ENCODE measurements around the gene TPBGL. TPM values are rescaled to one million over a fixed set of nuclear protein-coding genes. Genes with fewer than 3 reads are reported as not detected.

Gene TPBGL
- total RNA-seq, 1 donor = not detected

GRCh38 chr11:75268626-75269366 is 28.2 kb downstream of the TPBGL start:
- no peak for TF ChIP-seq CTCF (IDR thresholded peaks at IDR 0.05; ENCODE audit: extremely low read depth, low read depth, low read length)
- Histone ChIP-seq H3K4me1 (ENCODE audit: insufficient read depth, low read length) (no peaks in the 10 kb centered on the region), H3K79me2 (ENCODE audit: insufficient read depth, low read length) (no peaks in the 10 kb centered on the region)

GRCh38 chr11:75269367-75269660 is 28.7 kb downstream of the TPBGL start:
- H3K36me3 ChIP-seq (ENCODE audit: insufficient read depth, low read length) = no peaks in the 10 kb centered on the region
- no peaks in the 10 kb centered on the region for H3K4me1 ChIP-seq (ENCODE audit: insufficient read depth, low read length)
- H3K4me3 ChIP-seq (ENCODE audit: insufficient read depth, low read length) = no peak overlapping the region
- H3K9me3 ChIP-seq (ENCODE audit: low read depth, low read length) = no peaks in the 10 kb centered on the region
- no peak overlapping the region for H2AFZ ChIP-seq (ENCODE audit: low read length)
- H4K20me1 ChIP-seq (ENCODE audit: insufficient read depth, low read length) = no peaks in the 10 kb centered on the region
- no peak overlapping the region for H3K27ac ChIP-seq (ENCODE audit: low read depth, low read length)
- H3K27me3 ChIP-seq (ENCODE audit: insufficient read depth, low read length) = no peaks in the 10 kb centered on the region
- no peak overlapping the region for H3K4me2 ChIP-seq (ENCODE audit: insufficient read depth, low read length)
- H3K79me2 ChIP-seq (ENCODE audit: insufficient read depth, low read length) = no peaks in the 10 kb centered on the region
- DNase-seq (ENCODE audit: insufficient read length, low spot score, missing footprints) = peak; percentile 10
- no peak for TF ChIP-seq CTCF (IDR thresholded peaks at IDR 0.05; ENCODE audit: extremely low read depth, low read depth, low read length)

More at GRCh38 chr11:75268626-75269366, 28.2 kb downstream of the TPBGL start:
- H2AFZ ChIP-seq (ENCODE audit: low read length) = no peak overlapping the region
- no peaks in the 10 kb centered on the region for H3K27me3 ChIP-seq (ENCODE audit: insufficient read depth, low read length)
- no peaks in the 10 kb centered on the region for H3K36me3 ChIP-seq (ENCODE audit: insufficient read depth, low read length)
- H3K9me3 ChIP-seq (ENCODE audit: low read depth, low read length) = no peaks in the 10 kb centered on the region
- peak; percentile 41 for DNase-seq (ENCODE audit: insufficient read length, low spot score, missing footprints)
- no peak overlapping the region for H3K4me2 ChIP-seq (ENCODE audit: insufficient read depth, low read length)
- no peaks in the 10 kb centered on the region for H4K20me1 ChIP-seq (ENCODE audit: insufficient read depth, low read length)
- H3K27ac ChIP-seq (ENCODE audit: low read depth, low read length) = no peak overlapping the region
- H3K4me3 ChIP-seq (ENCODE audit: insufficient read depth, low read length) = no peak overlapping the region

GRCh38 chr11:75269896-75270295 is 29.3 kb downstream of the TPBGL start:
- TF ChIP-seq CTCF (IDR thresholded peaks at IDR 0.05; ENCODE audit: extremely low read depth, low read depth, low read length) = no peak
- no peaks in the 10 kb centered on the region for H3K36me3 ChIP-seq (ENCODE audit: insufficient read depth, low read length)

GRCh38 chr11:75270896-75271418 is 30.4 kb downstream of the TPBGL start:
- peak; percentile 55 for TF ChIP-seq CTCF (IDR thresholded peaks at IDR 0.05; ENCODE audit: extremely low read depth, low read depth, low read length)
- H3K27me3 ChIP-seq (ENCODE audit: insufficient read depth, low read length) = no peaks in the 10 kb centered on the region
- H3K4me2 ChIP-seq (ENCODE audit: insufficient read depth, low read length) = no peak overlapping the region
- no peak overlapping the region for H3K27ac ChIP-seq (ENCODE audit: low read depth, low read length)
- no peaks in the 10 kb centered on the region for H3K9me3 ChIP-seq (ENCODE audit: low read depth, low read length)
- H4K20me1 ChIP-seq (ENCODE audit: insufficient read depth, low read length) = no peaks in the 10 kb centered on the region
- H3K79me2 ChIP-seq (ENCODE audit: insufficient read depth, low read length) = no peaks in the 10 kb centered on the region
- DNase-seq (ENCODE audit: insufficient read length, low spot score, missing footprints) = peak; percentile 83
- no peaks in the 10 kb centered on the region for H3K36me3 ChIP-seq (ENCODE audit: insufficient read depth, low read length)
- H3K4me1 ChIP-seq (ENCODE audit: insufficient read depth, low read length) = no peaks in the 10 kb centered on the region
- no peak overlapping the region for H3K4me3 ChIP-seq (ENCODE audit: insufficient read depth, low read length)
- H2AFZ ChIP-seq (ENCODE audit: low read length) = no peak overlapping the region

More at GRCh38 chr11:75269896-75270295, 29.3 kb downstream of the TPBGL start:
- H2AFZ ChIP-seq (ENCODE audit: low read length) = no peak overlapping the region
- no peaks in the 10 kb centered on the region for H3K27me3 ChIP-seq (ENCODE audit: insufficient read depth, low read length)
- no peak overlapping the region for H3K4me2 ChIP-seq (ENCODE audit: insufficient read depth, low read length)
- no peak overlapping the region for H3K27ac ChIP-seq (ENCODE audit: low read depth, low read length)
- peak; percentile 38 for DNase-seq (ENCODE audit: insufficient read length, low spot score, missing footprints)
- H4K20me1 ChIP-seq (ENCODE audit: insufficient read depth, low read length) = no peaks in the 10 kb centered on the region
- H3K79me2 ChIP-seq (ENCODE audit: insufficient read depth, low read length) = no peaks in the 10 kb centered on the region
- H3K9me3 ChIP-seq (ENCODE audit: low read depth, low read length) = no peaks in the 10 kb centered on the region
- H3K4me1 ChIP-seq (ENCODE audit: insufficient read depth, low read length) = no peaks in the 10 kb centered on the region
- no peak overlapping the region for H3K4me3 ChIP-seq (ENCODE audit: insufficient read depth, low read length)
